IMR-90 (cell line): ENCODE data around the gene RGR. TPM values are rescaled to one million over a fixed set of nuclear protein-coding genes. Genes with fewer than 3 reads are reported as not detected.

Experiments
- ATAC-seq: fragments of 200-7000 bp; cut with Tn5 transposase; 2 replicates; pipeline ENCODE4 v1.9.1; 2020; ENCODE audit warnings: low read depth, mild to moderate bottlenecking, moderate library complexity
- BruUV-seq: library from RNA; stranded (reverse); fragments of 400-500 nt; replicated peaks from 2 replicates; lab custom pipeline; 2021; lab: Mats Ljungman, UMichigan
- CTCF ChIA-PET: fragments of 300-600 bp; formaldehyde crosslinking; extraction: SDS; loops from one replicate; lab custom pipeline; 2021; ENCODE audit warnings: antibody characterized with exemption; lab: Yijun Ruan, JAX
- POLR2A ChIA-PET: fragments of 300-600 bp; sonication (Branson Sonifier 250); formaldehyde crosslinking; loops from one replicate; lab custom pipeline; 2022; ENCODE audit warnings: antibody characterized with exemption; ENCODE audit not compliant: unreplicated experiment; lab: Charles Lee
- DNase-seq: peaks from one replicate; pipeline ENCODE4 v3.0.0; 2013
- H2AFZ ChIP-seq: replicated peaks from 2 replicates; pipeline ENCODE3; 2013; ENCODE audit warnings: low read length, mild to moderate bottlenecking; ENCODE audit not compliant: poor library complexity
- H2AK5ac ChIP-seq: 2 replicates; pipeline ENCODE4 v1.6.1; 2013; ENCODE audit warnings: low read depth, low read length, inconsistent platforms
- H2AK9ac ChIP-seq: replicated peaks from 2 replicates; pipeline ENCODE3; 2013; ENCODE audit warnings: mild to moderate bottlenecking, low read depth, low read length, moderate library complexity; ENCODE audit not compliant: poor library complexity
- H2BK120ac ChIP-seq: 2 replicates; pipeline ENCODE4 v1.6.1; 2013; ENCODE audit warnings: low read depth, low read length, inconsistent platforms
- H2BK15ac ChIP-seq: 3 replicates; pipeline ENCODE4 v1.6.1; 2013; ENCODE audit warnings: low read depth, low read length, inconsistent platforms
- H2BK20ac ChIP-seq: 2 replicates; pipeline ENCODE4 v1.6.1; 2013; ENCODE audit warnings: low read depth, mild to moderate bottlenecking, inconsistent platforms, low read length, moderate library complexity
- H2BK5ac ChIP-seq: 2 replicates; pipeline ENCODE4 v1.6.1; 2013; ENCODE audit warnings: mild to moderate bottlenecking, low read depth, low read length, inconsistent platforms; ENCODE audit not compliant: poor library complexity, severe bottlenecking
- H3K14ac ChIP-seq: replicated peaks from 2 replicates; pipeline ENCODE4 v1.6.1; 2013; ENCODE audit warnings: low read depth, low read length, inconsistent platforms
- H3K18ac ChIP-seq: 2 replicates; pipeline ENCODE4 v1.6.1; 2013; ENCODE audit warnings: low read depth, low read length, control low read depth
- H3K23ac ChIP-seq: 2 replicates; pipeline ENCODE4 v1.6.1; 2013; ENCODE audit warnings: low read depth, low read length, inconsistent platforms
- H3K27ac ChIP-seq: 2 replicates; pipeline ENCODE4 v1.5.1; 2013; ENCODE audit warnings: mild to moderate bottlenecking, control low read depth, low read length; ENCODE audit not compliant: insufficient read depth
- H3K27me3 ChIP-seq: 2 replicates; pipeline ENCODE4 v1.6.1; 2013; ENCODE audit warnings: low read length; ENCODE audit not compliant: control insufficient read depth, insufficient read depth
- H3K36me3 ChIP-seq: 2 replicates; pipeline ENCODE4 v1.6.1; 2013; ENCODE audit warnings: low read length, mixed read lengths; ENCODE audit not compliant: control insufficient read depth, insufficient read depth
- H3K4ac ChIP-seq: 2 replicates; pipeline ENCODE4 v1.6.1; 2013; ENCODE audit warnings: low read depth, low read length, inconsistent platforms
- H3K4me1 ChIP-seq: 2 replicates; pipeline ENCODE4 v1.6.1; 2013; ENCODE audit warnings: low read length, mixed read lengths; ENCODE audit not compliant: control insufficient read depth, insufficient read depth
- H3K4me2 ChIP-seq: 2 replicates; pipeline ENCODE4 v1.6.1; 2013; ENCODE audit warnings: low read depth, mild to moderate bottlenecking, control low read depth, low read length, moderate library complexity
- H3K4me3 ChIP-seq: 2 replicates; pipeline ENCODE4 v1.5.1; 2013; ENCODE audit warnings: low read depth, mild to moderate bottlenecking, control low read depth, low read length, moderate library complexity; ENCODE audit not compliant: insufficient read depth
- H3K56ac ChIP-seq: 2 replicates; pipeline ENCODE4 v1.6.1; 2013; ENCODE audit warnings: low read length, inconsistent platforms; ENCODE audit not compliant: insufficient read depth; ENCODE audit errors: extremely low read depth
- H3K79me1 ChIP-seq, 2 experiments: 2 replicates each; pipeline ENCODE4 v1.6.1; 2013; ENCODE audit warnings: low read length in 2 of 2, inconsistent platforms in 1 of 2, low read depth in 1 of 2
- H3K9ac ChIP-seq: 2 replicates; pipeline ENCODE4 v1.6.1; 2013; ENCODE audit warnings: low read depth, low read length, control low read depth
- H3K9me1 ChIP-seq: 2 replicates; pipeline ENCODE4 v1.6.1; 2013; ENCODE audit warnings: low read length, inconsistent platforms; ENCODE audit not compliant: insufficient read depth
- H3K9me3 ChIP-seq: 2 replicates; pipeline ENCODE4 v1.6.1; 2013; ENCODE audit warnings: low read length; ENCODE audit not compliant: control insufficient read depth, insufficient read depth
- H4K20me1 ChIP-seq: 2 replicates; pipeline ENCODE4 v1.6.1; 2013; ENCODE audit warnings: low read length, inconsistent platforms; ENCODE audit not compliant: insufficient read depth
- H4K5ac ChIP-seq: 2 replicates; pipeline ENCODE4 v1.6.1; 2013; ENCODE audit warnings: mild to moderate bottlenecking, low read depth, low read length, control low read depth
- H4K8ac ChIP-seq, 2 experiments: 2 replicates each; pipeline ENCODE4 v1.6.1; 2013; ENCODE audit warnings: low read depth in 2 of 2, low read length in 2 of 2, control low read depth in 1 of 2, inconsistent platforms in 1 of 2
- H4K91ac ChIP-seq: 2 replicates; pipeline ENCODE4 v1.6.1; 2013; ENCODE audit warnings: low read depth, low read length, inconsistent platforms; ENCODE audit not compliant: insufficient read depth
- MAFK ChIP-seq: IDR thresholded peaks from 2 replicates; pipeline ENCODE4 v1.6.1; 2012; ENCODE audit warnings: low read depth, low read length, improper control_type of control experiment
- NFE2L2 ChIP-seq: fragments of 150-350 bp; IDR thresholded peaks from 2 replicates; pipeline ENCODE4 v1.6.1; 2016; ENCODE audit warnings: low read depth, mild to moderate bottlenecking, low read length
- POLR2A ChIP-seq: IDR thresholded peaks from 2 replicates; pipeline ENCODE4 v1.6.1; 2012; ENCODE audit warnings: mild to moderate bottlenecking, low read depth, low read length
- RAD21 ChIP-seq: IDR thresholded peaks from 2 replicates; pipeline ENCODE4 v1.6.1; 2012; ENCODE audit warnings: low read length, improper control_type of control experiment
- WGBS, 2 experiments: methylation state at CpG; one replicate each; pipeline versions ENCODE4 v1.1.5 to v1.1.7; 2013; ENCODE audit warnings: missing lambda C conversion rate in 2 of 2; ENCODE audit not compliant: insufficient read length in 1 of 2; ENCODE audit errors: extremely low coverage in 2 of 2; 5-methylcytosine and 5-hydroxymethylcytosine counted together
- dilution Hi-C: fragments of 300-500 bp; cut with HindIII; formaldehyde crosslinking; loops from one replicate; pipeline ENCODE4 v1.14.3; 2018; ENCODE audit warnings: low sequenced_read_pairs; ENCODE audit not compliant: unreplicated experiment
- in situ Hi-C: fragments of 300-500 bp; cut with MboI; formaldehyde crosslinking; loops from 3 replicates; pipeline ENCODE4 v1.14.3; 2019; ENCODE audit warnings: low sequenced_read_pairs, inconsistent platforms, mixed read lengths
- intact Hi-C: fragments of 100-400 bp; cut with micrococcal nuclease; formaldehyde crosslinking; loops from 2 replicates; pipeline ENCODE4 v1.10.0; 2022
- polyA plus RNA-seq, 3 experiments: library from polyadenylated mRNA; depleted of rRNA; stranded (reverse); fragments of >200 nt; gene quantifications; 2 replicates each; pipeline ENCODE4 v1.2.3, GENCODE V29; 2012; ENCODE audit warnings: low replicate concordance in 1 of 3
- total RNA-seq: library from RNA; depleted of rRNA; stranded (reverse); fragments of >200 nt; gene quantifications from 2 replicates; pipeline ENCODE4 v1.2.3, GENCODE V29; 2012

Gene RGR
- total and polyA plus RNA-seq, 2 of the 4 experiments (the other 2 are of a cell fraction): not detected

- H4K20me1 ChIP-seq: no peaks in the 10 kb centered on the region; the same call in 1 of the 2 replicates
- dilution Hi-C loops: no loop called here
- CTCF ChIA-PET: interaction anchor here (1.2 kb wide), 2 partner anchors 13 to 20 kb away, joined by 3 read pairs; no protein-coding TSS in a partner anchor
Observed at GRCh38 chr10:84236807-84237198, 8.1 kb upstream of the RGR start.

More at GRCh38 chr10:84236807-84237198, 8.1 kb upstream of the RGR start:
- no peak overlapping the region for H3K4ac ChIP-seq
- H3K9me1 ChIP-seq: no peaks in the 10 kb centered on the region
- H4K91ac ChIP-seq: no peak overlapping the region
- no peak overlapping the region for H2BK20ac ChIP-seq
- no peaks in the 10 kb centered on the region for H3K4me1 ChIP-seq
- no peak overlapping the region for H2BK5ac ChIP-seq
- ATAC-seq (no peak), DNase-seq (no peak)
- 50% methylated on average over 1 of the region's 6 CpGs; no CpG with 5 or more reads in 1 of the 2 experiments for WGBS, 2 experiments
- H2BK15ac ChIP-seq: no peak overlapping the region
- no peak overlapping the region for H3K18ac ChIP-seq
- H2AK5ac ChIP-seq: no peak overlapping the region
- no peak overlapping the region for H3K56ac ChIP-seq
- no peaks in the 10 kb centered on the region for H3K79me1 ChIP-seq
- H3K27ac ChIP-seq: no peak overlapping the region
- H3K4me2 ChIP-seq: no peak overlapping the region
- no peak overlapping the region for H4K8ac ChIP-seq
- POLR2A ChIA-PET: no interaction called here
- H2AK9ac ChIP-seq: no peak overlapping the region
- H3K23ac ChIP-seq: no peak overlapping the region
- intact Hi-C loops (no loop called here), in situ Hi-C loops (no loop called here)
- no TSS peak for BruUV-seq
- H3K9ac ChIP-seq: no peak overlapping the region
- H2BK120ac ChIP-seq: no peak overlapping the region
- H4K5ac ChIP-seq: no peak overlapping the region
- no peak overlapping the region for H3K14ac ChIP-seq
- H3K9me3 ChIP-seq: no peaks in the 10 kb centered on the region
- peaks cover 11% of the 10 kb centered on the region for H3K27me3 ChIP-seq
- TF ChIP-seq RAD21 (no peak), NFE2L2 (no peak), MAFK (no peak), POLR2A (no peak)
- H2AFZ ChIP-seq: no peak overlapping the region
- no peak overlapping the region for H3K4me3 ChIP-seq
- H3K36me3 ChIP-seq: no peaks in the 10 kb centered on the region
